BLaER1 treated with 17β-estradiol and CSF1 and Interleukin-3, amounts not matched to agents 10 nM and 100 nM (cell line): ENCODE data around the gene GRAMD1B.

ENCODE experiments used
- H3K27ac ChIP-seq, 11 experiments: shearing (Covaris generic); formaldehyde crosslinking; 2 replicates each; pipeline ENCODE4 v1.8.1; 2022
- H3K27me3 ChIP-seq, 11 experiments: shearing (Covaris generic); formaldehyde crosslinking; 2 replicates each; pipeline ENCODE4 v1.8.1; 2022
- H3K36me3 ChIP-seq, 11 experiments: shearing (Covaris generic); formaldehyde crosslinking; 2 replicates each; pipeline ENCODE4 v1.8.1; 2022
- H3K4me1 ChIP-seq, 10 experiments: shearing (Covaris generic); formaldehyde crosslinking; 2 replicates each; pipeline ENCODE4 v1.8.1; 2022
- H3K4me2 ChIP-seq, 11 experiments: shearing (Covaris generic); formaldehyde crosslinking; 2 replicates each; pipeline ENCODE4 v1.8.1; 2022
- H3K4me3 ChIP-seq, 10 experiments: shearing (Covaris generic); formaldehyde crosslinking; 2 replicates each; pipeline ENCODE4 v1.8.1; 2022
- H3K9ac ChIP-seq, 11 experiments: shearing (Covaris generic); formaldehyde crosslinking; 2 replicates each; pipeline ENCODE4 v1.8.1; 2022
- H3K9me3 ChIP-seq, 11 experiments: shearing (Covaris generic); formaldehyde crosslinking; replicated peaks in 1 of 11; 2 replicates each; pipeline ENCODE4 v1.8.1; 2022
- H4K20me1 ChIP-seq, 11 experiments: shearing (Covaris generic); formaldehyde crosslinking; 2 replicates each; pipeline ENCODE4 v1.8.1; 2022
- Cebpa-rat ChIP-seq, 11 experiments: shearing (Covaris generic); IDR thresholded peaks; 2 replicates each; pipeline ENCODE4 v1.8.1; 2022

GRAMD1B gene

GRCh38 chr11:123544631-123545375 is 114.7 kb downstream of the GRAMD1B start:
- Histone ChIP-seq H3K9me3 (no peaks in the 10 kb centered on the region), H3K4me1 (peaks cover 54 to 79% (median 65%) of the 10 kb centered on the region in 10 experiments), H3K36me3 (no peaks in the 10 kb centered on the region), H4K20me1 (peaks cover 0 to 20% (median 0%) of the 10 kb centered on the region in 11 experiments; a peak in 5 of 22 replicates), H3K27ac (peak overlapping the region in 4 of 11 experiments; percentile 1 to 56 (median 33); a peak in 3 of 22 replicates), H3K4me2 (peak overlapping the region; percentile 63 to 90 (median 73)), H3K27me3 (no peaks in the 10 kb centered on the region), H3K9ac (no peak overlapping the region), H3K4me3 (no peak overlapping the region)
- TF ChIP-seq Cebpa-rat (IDR thresholded peaks at IDR 0.05) = no peak

- Histone ChIP-seq H3K27me3 (no peaks in the 10 kb centered on the region), H3K9me3 (no peaks in the 10 kb centered on the region), H4K20me1 (peaks cover 0 to 23% (median 0%) of the 10 kb centered on the region in 11 experiments; a peak in 6 of 22 replicates), H3K36me3 (no peaks in the 10 kb centered on the region), H3K27ac (peak overlapping the region in 2 of 11 experiments; percentile 26 to 40; a peak in 2 of 22 replicates), H3K4me2 (peak overlapping the region; percentile 63 to 90 (median 73)), H3K4me1 (peaks cover 64 to 87% (median 73%) of the 10 kb centered on the region in 10 experiments), H3K4me3 (no peak overlapping the region), H3K9ac (peak overlapping the region in 2 of 11 experiments; percentile 20 to 24; a peak in 2 of 22 replicates)
- TF ChIP-seq Cebpa-rat (IDR thresholded peaks at IDR 0.05) = no peak
These were observed 115.7 kb downstream of the GRAMD1B start for GRCh38 chr11:123545726-123546270.

- no peak overlapping the region for H3K9ac ChIP-seq
- H4K20me1 ChIP-seq = peaks cover 0 to 23% (median 0%) of the 10 kb centered on the region in 11 experiments; a peak in 6 of 22 replicates
- peak overlapping the region in 3 of 11 experiments; percentile 26 to 40 (median 35); a peak in 3 of 22 replicates for H3K27ac ChIP-seq
- no peaks in the 10 kb centered on the region for H3K36me3 ChIP-seq
- H3K4me1 ChIP-seq = peaks cover 64 to 82% (median 75%) of the 10 kb centered on the region in 10 experiments
- H3K9me3 ChIP-seq = no peaks in the 10 kb centered on the region
- no peak for TF ChIP-seq Cebpa-rat (IDR thresholded peaks at IDR 0.05)
- peak overlapping the region; percentile 63 to 90 (median 73) for H3K4me2 ChIP-seq
- no peaks in the 10 kb centered on the region for H3K27me3 ChIP-seq
- no peak overlapping the region for H3K4me3 ChIP-seq
These were observed 116.4 kb downstream of the GRAMD1B start for GRCh38 chr11:123546515-123546914.

DNA sequence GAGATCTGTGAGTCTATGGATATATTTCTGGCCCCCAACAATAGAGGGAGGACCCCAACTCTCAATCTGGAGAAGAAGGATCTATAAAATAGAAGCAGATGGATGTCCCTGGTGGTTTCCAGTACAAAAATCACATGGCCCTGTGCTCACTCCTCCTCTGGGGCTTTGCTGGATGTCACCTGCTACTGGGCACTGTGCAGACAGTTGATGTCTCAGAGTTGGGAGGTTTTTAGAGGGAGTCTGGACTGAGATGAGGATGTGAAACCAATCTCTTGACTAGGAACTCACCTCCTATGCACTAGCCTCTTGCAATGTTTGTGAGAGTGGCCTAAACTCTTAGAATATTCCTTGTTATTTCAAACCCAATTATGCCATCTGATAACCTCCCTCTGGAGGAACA is 117.1 kb downstream of the GRAMD1B start:
- Histone ChIP-seq H3K9ac (no peak overlapping the region), H3K27ac (no peak overlapping the region; a peak in 1 of 22 replicates), H4K20me1 (peaks cover 0 to 23% (median 0%) of the 10 kb centered on the region in 11 experiments; a peak in 6 of 22 replicates), H3K4me2 (peak overlapping the region; percentile 63 to 90 (median 73)), H3K36me3 (no peaks in the 10 kb centered on the region), H3K27me3 (no peaks in the 10 kb centered on the region), H3K9me3 (no peaks in the 10 kb centered on the region), H3K4me1 (peaks cover 60 to 75% (median 70%) of the 10 kb centered on the region in 10 experiments), H3K4me3 (no peak overlapping the region)
- no peak for TF ChIP-seq Cebpa-rat (IDR thresholded peaks at IDR 0.05)

DNA sequence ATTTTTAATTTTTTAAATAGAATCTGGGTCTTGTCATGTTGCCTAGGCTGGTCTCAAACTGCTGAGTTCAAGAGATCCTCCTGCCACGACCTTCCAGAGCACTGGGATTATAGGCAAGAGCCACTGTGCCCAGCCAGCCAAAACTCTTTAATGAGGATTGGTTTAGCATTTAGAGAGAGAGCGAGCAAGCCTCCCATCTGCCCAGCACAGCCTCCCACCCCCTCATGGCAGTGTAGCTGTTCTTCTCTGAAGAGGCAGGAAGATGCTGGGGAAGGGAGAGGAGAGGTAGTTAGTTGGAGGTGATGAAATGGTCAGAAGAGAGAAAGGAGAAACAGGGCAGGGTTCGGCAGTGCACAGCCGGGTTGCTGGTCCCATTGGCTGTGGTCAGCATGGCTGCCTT is 118.7 kb downstream of the GRAMD1B start:
- peaks cover 0 to 27% (median 0%) of the 10 kb centered on the region in 11 experiments; a peak in 6 of 22 replicates for H4K20me1 ChIP-seq
- H3K4me2 ChIP-seq = no peak overlapping the region
- H3K4me1 ChIP-seq = peaks cover 50 to 60% (median 56%) of the 10 kb centered on the region in 10 experiments
- H3K36me3 ChIP-seq = no peaks in the 10 kb centered on the region
- H3K4me3 ChIP-seq = no peak overlapping the region
- H3K9me3 ChIP-seq = no peaks in the 10 kb centered on the region
- H3K9ac ChIP-seq = no peak overlapping the region
- H3K27me3 ChIP-seq = no peaks in the 10 kb centered on the region
- H3K27ac ChIP-seq = no peak overlapping the region
- no peak for TF ChIP-seq Cebpa-rat (IDR thresholded peaks at IDR 0.05)

GRCh38 chr11:123549926-123550917 is 120.2 kb downstream of the GRAMD1B start:
- Histone ChIP-seq H3K27me3 (no peaks in the 10 kb centered on the region), H3K36me3 (no peaks in the 10 kb centered on the region), H3K4me2 (peak overlapping the region in 10 of 11 experiments; percentile 3 to 58 (median 42); a peak in 16 of 22 replicates), H3K27ac (no peak overlapping the region), H3K9ac (no peak overlapping the region), H3K4me1 (peaks cover 36 to 46% (median 41%) of the 10 kb centered on the region in 10 experiments), H4K20me1 (peaks cover 0 to 40% (median under 1%) of the 10 kb centered on the region in 11 experiments; a peak in 10 of 22 replicates), H3K4me3 (no peak overlapping the region), H3K9me3 (no peaks in the 10 kb centered on the region)
- TF ChIP-seq Cebpa-rat (IDR thresholded peaks at IDR 0.05) = no peak

DNA sequence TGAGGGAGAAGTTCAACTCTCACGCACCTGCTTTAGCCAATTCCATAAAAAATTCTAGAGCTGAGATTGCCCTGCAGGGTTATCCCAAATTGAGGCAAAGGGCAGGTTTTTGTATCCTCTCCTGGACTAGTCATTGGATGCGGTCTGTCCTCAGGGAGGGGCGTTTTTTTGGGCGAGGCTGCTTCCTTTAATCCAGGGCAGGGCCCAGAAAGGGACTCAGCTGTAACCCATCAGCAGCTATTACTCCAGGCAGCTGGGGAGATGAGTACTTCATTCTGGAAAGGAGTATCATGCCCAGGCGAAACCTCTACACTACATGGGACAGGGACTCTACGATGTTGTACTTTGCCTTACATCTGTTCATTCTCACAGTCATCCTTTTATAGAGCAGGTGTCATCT is 121.0 kb downstream of the GRAMD1B start:
- H3K4me3 ChIP-seq = no peak overlapping the region
- no peaks in the 10 kb centered on the region for H3K27me3 ChIP-seq
- peaks cover 27 to 37% (median 33%) of the 10 kb centered on the region in 10 experiments for H3K4me1 ChIP-seq
- no peak for TF ChIP-seq Cebpa-rat (IDR thresholded peaks at IDR 0.05)
- H4K20me1 ChIP-seq = peaks cover 0 to 40% (median 0%) of the 10 kb centered on the region in 11 experiments; a peak in 10 of 22 replicates
- no peaks in the 10 kb centered on the region for H3K9me3 ChIP-seq
- no peaks in the 10 kb centered on the region for H3K36me3 ChIP-seq
- H3K27ac ChIP-seq = no peak overlapping the region
- H3K9ac ChIP-seq = no peak overlapping the region
- peak overlapping the region in 3 of 11 experiments; percentile 52 to 58 (median 54); a peak in 2 of 22 replicates for H3K4me2 ChIP-seq

GRCh38 chr11:123556633-123557032 is 126.6 kb downstream of the GRAMD1B start:
- no peak overlapping the region for H3K4me3 ChIP-seq
- H3K4me1 ChIP-seq = peaks cover 17 to 24% (median 22%) of the 10 kb centered on the region in 10 experiments
- no peak for TF ChIP-seq Cebpa-rat (IDR thresholded peaks at IDR 0.05)
- peaks cover 0 to 10% (median 0%) of the 10 kb centered on the region in 11 experiments; a peak in 5 of 22 replicates for H3K27me3 ChIP-seq
- no peak overlapping the region for H3K9ac ChIP-seq
- H3K9me3 ChIP-seq = no peaks in the 10 kb centered on the region
- peaks cover 0 to 48% (median 10%) of the 10 kb centered on the region in 11 experiments; a peak in 11 of 22 replicates for H4K20me1 ChIP-seq
- no peaks in the 10 kb centered on the region for H3K36me3 ChIP-seq
- no peak overlapping the region for H3K4me2 ChIP-seq
- H3K27ac ChIP-seq = no peak overlapping the region
